Hindlimb muscle (tissue), 1 donor: ENCODE data around the gene MARK3. TPM values are rescaled to one million over a fixed set of nuclear protein-coding genes. Genes with fewer than 3 reads are reported as not detected.
A peak's percentile ranks its signal among the peaks of the same experiment; 100 is the strongest.

ENCODE experiments used
- DNase-seq: peaks from one replicate; pipeline ENCODE4 v3.0.0-alpha.2; 2013
- polyA plus RNA-seq: library from polyadenylated mRNA; unstranded; fragments of 120-200 nt; gene quantifications from one replicate; pipeline ENCODE4 v1.2.1, GENCODE V29; 2013; ENCODE audit not compliant: insufficient read length

Gene MARK3
- polyA plus RNA-seq, 1 donor: 60.4 TPM

GRCh38 chr14:103540821-103541708 lies 155.8 kb downstream of the MARK3 start:
- DNase-seq: no peak

GRCh38 chr14:103541709-103542604 lies 156.7 kb downstream of the MARK3 start:
- no peak for DNase-seq

GRCh38 chr14:103542605-103543088 lies 157.4 kb downstream of the MARK3 start:
- DNase-seq: peak; percentile 61

- DNase-seq: no peak
These were observed 157.9 kb downstream of the MARK3 start for GRCh38 chr14:103543140-103543539.

GRCh38 chr14:103543721-103544387 lies 158.6 kb downstream of the MARK3 start:
- DNase-seq: no peak

GRCh38 chr14:103544388-103545218 lies 159.4 kb downstream of the MARK3 start:
- peak; percentile 72 for DNase-seq

GRCh38 chr14:103545219-103545914 lies 160.2 kb downstream of the MARK3 start:
- DNase-seq: no peak

GRCh38 chr14:103545915-103546651 lies 160.9 kb downstream of the MARK3 start:
- DNase-seq: no peak

- DNase-seq: peak; percentile 62
These were observed 161.6 kb downstream of the MARK3 start for GRCh38 chr14:103546652-103547454.

GRCh38 chr14:103547455-103547940 lies 162.3 kb downstream of the MARK3 start:
- no peak for DNase-seq

- DNase-seq: no peak
These were observed 162.8 kb downstream of the MARK3 start for GRCh38 chr14:103547941-103548462.

GRCh38 chr14:103548463-103549351 lies 163.5 kb downstream of the MARK3 start:
- no peak for DNase-seq

GRCh38 chr14:103549361-103550311 lies 164.4 kb downstream of the MARK3 start:
- DNase-seq: no peak

- DNase-seq: no peak
These were observed 165.5 kb downstream of the MARK3 start for GRCh38 chr14:103550451-103551337.

GRCh38 chr14:103551338-103551762 lies 166.1 kb downstream of the MARK3 start:
- DNase-seq: peak; percentile 79
